GM12878 (cell line): ENCODE results near the gene IGIP. TPM values are rescaled to one million over a fixed set of nuclear protein-coding genes. Genes with fewer than 3 reads are reported as not detected.
A peak's percentile ranks its signal among the peaks of the same experiment; 100 is the strongest.

Source experiments
- ATF7 ChIP-seq: fragments of 450-650 bp; IDR thresholded peaks from 2 replicates; pipeline ENCODE4 v1.6.1; 2016; ENCODE audit warnings: low read depth, mild to moderate bottlenecking
- BACH1 ChIP-seq: fragments of 450-650 bp; IDR thresholded peaks from 2 replicates; pipeline ENCODE4 v1.6.1; 2017; ENCODE audit warnings: mild to moderate bottlenecking, borderline replicate concordance
- HDAC6 ChIP-seq: fragments of 200-600 bp; sonication (generic); IDR thresholded peaks from one replicate; pipeline ENCODE4 v1.8.0; 2017; ENCODE audit warnings: antibody characterized with exemption; ENCODE audit not compliant: unreplicated experiment
- IKZF1 ChIP-seq: fragments of 450-650 bp; conservative IDR thresholded peaks from 2 replicates; pipeline ENCODE4 v1.6.1; 2017; ENCODE audit warnings: antibody characterized with exemption, mild to moderate bottlenecking
- MYB ChIP-seq: fragments of 150-350 bp; IDR thresholded peaks from 2 replicates; pipeline ENCODE4 v1.6.1; 2014; ENCODE audit warnings: mild to moderate bottlenecking, low read depth, low read length, borderline replicate concordance
- NFYA ChIP-seq: IDR thresholded peaks from 2 replicates; pipeline ENCODE4 v1.6.1; 2011; ENCODE audit warnings: low read depth, mild to moderate bottlenecking, low read length, improper control_type of control experiment, borderline replicate concordance
- NFYB ChIP-seq: IDR thresholded peaks from 2 replicates; pipeline ENCODE4 v1.6.1; 2011; ENCODE audit warnings: low read depth, mild to moderate bottlenecking, low read length, improper control_type of control experiment, moderate library complexity; ENCODE audit not compliant: insufficient read depth
- NR2F1 ChIP-seq: fragments of 450-650 bp; conservative IDR thresholded peaks from 2 replicates; pipeline ENCODE4 v1.6.1; 2017; ENCODE audit warnings: mild to moderate bottlenecking
- PAX8 ChIP-seq: fragments of 450-650 bp; IDR thresholded peaks from 2 replicates; pipeline ENCODE4 v1.6.1; 2017; ENCODE audit warnings: mild to moderate bottlenecking, moderate library complexity
- RAD21 ChIP-seq: IDR thresholded peaks from 2 replicates; pipeline ENCODE4 v1.6.1; 2011; ENCODE audit warnings: mild to moderate bottlenecking, low read depth, low read length, moderate library complexity; ENCODE audit not compliant: insufficient read depth
- RAD51 ChIP-seq: fragments of 450-650 bp; IDR thresholded peaks from 2 replicates; pipeline ENCODE4 v1.6.1; 2016; ENCODE audit warnings: moderate library complexity, mild to moderate bottlenecking, inconsistent platforms
- RBBP5 ChIP-seq: fragments of 200-600 bp; sonication (generic); conservative IDR thresholded peaks from 2 replicates; pipeline ENCODE4 v1.6.1; 2016
- RELA ChIP-seq: fragments of 450-650 bp; IDR thresholded peaks from 2 replicates; pipeline ENCODE4 v1.8.0; 2014; ENCODE audit warnings: borderline replicate concordance; ENCODE audit not compliant: partially characterized antibody
- SMARCA5 ChIP-seq: fragments of 450-650 bp; IDR thresholded peaks from 2 replicates; pipeline ENCODE4 v1.6.1; 2017; ENCODE audit warnings: mild to moderate bottlenecking
- SREBF2 ChIP-seq: IDR thresholded peaks from 2 replicates; pipeline ENCODE4 v1.6.1; 2012; ENCODE audit warnings: mild to moderate bottlenecking, low read length
- ZBED1 ChIP-seq: IDR thresholded peaks from 2 replicates; pipeline ENCODE4 v1.6.1; 2016; ENCODE audit warnings: borderline replicate concordance
- ZNF207 ChIP-seq: fragments of 450-650 bp; IDR thresholded peaks from 2 replicates; pipeline ENCODE4 v1.6.1; 2014; ENCODE audit warnings: antibody characterized with exemption, mild to moderate bottlenecking, borderline replicate concordance
- ZNF384 ChIP-seq: IDR thresholded peaks from 2 replicates; pipeline ENCODE4 v1.6.1; 2012; ENCODE audit warnings: low read depth, mild to moderate bottlenecking, low read length, improper control_type of control experiment, borderline replicate concordance
- ZSCAN29 ChIP-seq: fragments of 450-650 bp; IDR thresholded peaks from 2 replicates; pipeline ENCODE4 v1.6.1; 2017; ENCODE audit warnings: mild to moderate bottlenecking, moderate library complexity
- polyA plus RNA-seq, 11 experiments: library from polyadenylated mRNA; depleted of rRNA in 4 of 11; unstranded in 6 of 11; stranded (reverse) in 5 of 11; fragments of >200 nt; fragmentation: Nextera tagmentation in 4 of 11; fragmentation: Illumina TruSeq in 1 of 11; extraction: Ambion mirVana in 4 of 11; extraction: Trizol in 1 of 11; gene quantifications; 1 replicate in 1 of 11; 2 replicates in 10 of 11; pipeline versions ENCODE4 v1.2.1 to v1.2.3, GENCODE V29; 2011 to 2016; ENCODE audit warnings: inconsistent platforms in 2 of 11, missing spikeins in 2 of 11, low read depth in 1 of 11
- total RNA-seq, 4 experiments: library from RNA; depleted of rRNA in 3 of 4; stranded (reverse); fragments of >200 nt in 3 of 4; fragmentation: Illumina TruSeq in 1 of 4; extraction: Trizol in 1 of 4; gene quantifications; 2 replicates each; pipeline versions ENCODE4 v1.2.1 to v1.2.3, GENCODE V29; 2013 to 2021
- TF ChIP-seq, protein P1 (sequence below): IDR thresholded peaks from 2 replicates; pipeline ENCODE4 v1.6.1; 2011; ENCODE audit warnings: mild to moderate bottlenecking, low read depth, low read length, moderate library complexity; ENCODE audit not compliant: insufficient replicate concordance
- TF ChIP-seq, protein P2 (sequence below): fragments of 450-650 bp; IDR thresholded peaks from 2 replicates; pipeline ENCODE4 v1.6.1; 2017; ENCODE audit warnings: low read depth, mild to moderate bottlenecking, moderate library complexity
- TF ChIP-seq, protein P3 (sequence below): fragments of 450-650 bp; IDR thresholded peaks from 2 replicates; pipeline ENCODE4 v1.6.1; 2016; ENCODE audit warnings: mild to moderate bottlenecking
- TF ChIP-seq, protein P4 (sequence below): fragments of 450-650 bp; formaldehyde crosslinking; IDR thresholded peaks from 2 replicates; pipeline ENCODE4 v1.4.0; 2020; ENCODE audit warnings: mild to moderate bottlenecking, moderate library complexity

IGIP gene
- total and polyA plus RNA-seq, 10 of the 15 experiments (the other 5 are each of a cell fraction or from before 2014, with no cell fraction given): 0.58 to 3.3 (median 1.9) TPM

DNA sequence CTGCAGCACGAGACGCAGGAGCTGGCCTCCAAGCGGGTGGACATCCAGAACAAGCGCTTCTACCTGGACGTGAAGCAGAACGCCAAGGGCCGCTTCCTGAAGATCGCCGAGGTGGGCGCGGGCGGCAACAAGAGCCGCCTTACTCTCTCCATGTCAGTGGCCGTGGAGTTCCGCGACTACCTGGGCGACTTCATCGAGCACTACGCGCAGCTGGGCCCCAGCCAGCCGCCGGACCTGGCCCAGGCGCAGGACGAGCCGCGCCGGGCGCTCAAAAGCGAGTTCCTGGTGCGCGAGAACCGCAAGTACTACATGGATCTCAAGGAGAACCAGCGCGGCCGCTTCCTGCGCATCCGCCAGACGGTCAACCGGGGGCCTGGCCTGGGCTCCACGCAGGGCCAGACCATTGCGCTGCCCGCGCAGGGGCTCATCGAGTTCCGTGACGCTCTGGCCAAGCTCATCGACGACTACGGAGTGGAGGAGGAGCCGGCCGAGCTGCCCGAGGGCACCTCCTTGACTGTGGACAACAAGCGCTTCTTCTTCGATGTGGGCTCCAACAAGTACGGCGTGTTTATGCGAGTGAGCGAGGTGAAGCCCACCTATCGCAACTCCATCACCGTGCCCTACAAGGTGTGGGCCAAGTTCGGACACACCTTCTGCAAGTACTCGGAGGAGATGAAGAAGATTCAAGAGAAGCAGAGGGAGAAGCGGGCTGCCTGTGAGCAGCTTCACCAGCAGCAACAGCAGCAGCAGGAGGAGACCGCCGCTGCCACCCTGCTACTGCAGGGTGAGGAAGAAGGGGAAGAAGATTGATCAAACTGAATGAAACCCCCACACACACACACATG, 11.2 kb upstream of the IGIP start (continued):
- TF ChIP-seq RAD21 (no peak), ATF7 (peak; percentile 85), ZSCAN29 (no peak), NFYB (no peak), PAX8 (no peak), NFYA (no peak), SMARCA5 (no peak), NR2F1 (0 out of 2 replicates have a peak, but pooled peaks have one; percentile 8), HDAC6 (no peak), RBBP5 (no peak), ZNF207 (peak; percentile 72; the same call in 1 of the 2 replicates), RAD51 (no peak), IKZF1 (peak; percentile 61), BACH1 (0 out of 2 replicates have a peak, but pooled peaks have one; percentile 20), ZBED1 (no peak), MYB (no peak), SREBF2 (no peak), ZNF384 (no peak), RELA (no peak)
- TF ChIP-seq, protein P1, sequence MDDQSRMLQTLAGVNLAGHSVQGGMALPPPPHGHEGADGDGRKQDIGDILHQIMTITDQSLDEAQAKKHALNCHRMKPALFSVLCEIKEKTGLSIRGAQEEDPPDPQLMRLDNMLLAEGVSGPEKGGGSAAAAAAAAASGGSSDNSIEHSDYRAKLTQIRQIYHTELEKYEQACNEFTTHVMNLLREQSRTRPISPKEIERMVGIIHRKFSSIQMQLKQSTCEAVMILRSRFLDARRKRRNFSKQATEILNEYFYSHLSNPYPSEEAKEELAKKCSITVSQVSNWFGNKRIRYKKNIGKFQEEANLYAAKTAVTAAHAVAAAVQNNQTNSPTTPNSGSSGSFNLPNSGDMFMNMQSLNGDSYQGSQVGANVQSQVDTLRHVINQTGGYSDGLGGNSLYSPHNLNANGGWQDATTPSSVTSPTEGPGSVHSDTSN: no peak
- TF ChIP-seq, protein P2, sequence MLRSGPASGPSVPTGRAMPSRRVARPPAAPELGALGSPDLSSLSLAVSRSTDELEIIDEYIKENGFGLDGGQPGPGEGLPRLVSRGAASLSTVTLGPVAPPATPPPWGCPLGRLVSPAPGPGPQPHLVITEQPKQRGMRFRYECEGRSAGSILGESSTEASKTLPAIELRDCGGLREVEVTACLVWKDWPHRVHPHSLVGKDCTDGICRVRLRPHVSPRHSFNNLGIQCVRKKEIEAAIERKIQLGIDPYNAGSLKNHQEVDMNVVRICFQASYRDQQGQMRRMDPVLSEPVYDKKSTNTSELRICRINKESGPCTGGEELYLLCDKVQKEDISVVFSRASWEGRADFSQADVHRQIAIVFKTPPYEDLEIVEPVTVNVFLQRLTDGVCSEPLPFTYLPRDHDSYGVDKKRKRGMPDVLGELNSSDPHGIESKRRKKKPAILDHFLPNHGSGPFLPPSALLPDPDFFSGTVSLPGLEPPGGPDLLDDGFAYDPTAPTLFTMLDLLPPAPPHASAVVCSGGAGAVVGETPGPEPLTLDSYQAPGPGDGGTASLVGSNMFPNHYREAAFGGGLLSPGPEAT: peak; percentile 32; the same call in 1 of the 2 replicates
- TF ChIP-seq, protein P3, sequence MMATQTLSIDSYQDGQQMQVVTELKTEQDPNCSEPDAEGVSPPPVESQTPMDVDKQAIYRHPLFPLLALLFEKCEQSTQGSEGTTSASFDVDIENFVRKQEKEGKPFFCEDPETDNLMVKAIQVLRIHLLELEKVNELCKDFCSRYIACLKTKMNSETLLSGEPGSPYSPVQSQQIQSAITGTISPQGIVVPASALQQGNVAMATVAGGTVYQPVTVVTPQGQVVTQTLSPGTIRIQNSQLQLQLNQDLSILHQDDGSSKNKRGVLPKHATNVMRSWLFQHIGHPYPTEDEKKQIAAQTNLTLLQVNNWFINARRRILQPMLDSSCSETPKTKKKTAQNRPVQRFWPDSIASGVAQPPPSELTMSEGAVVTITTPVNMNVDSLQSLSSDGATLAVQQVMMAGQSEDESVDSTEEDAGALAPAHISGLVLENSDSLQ: 0 out of 2 replicates have a peak, but pooled peaks have one; percentile 6
- TF ChIP-seq, protein P4, sequence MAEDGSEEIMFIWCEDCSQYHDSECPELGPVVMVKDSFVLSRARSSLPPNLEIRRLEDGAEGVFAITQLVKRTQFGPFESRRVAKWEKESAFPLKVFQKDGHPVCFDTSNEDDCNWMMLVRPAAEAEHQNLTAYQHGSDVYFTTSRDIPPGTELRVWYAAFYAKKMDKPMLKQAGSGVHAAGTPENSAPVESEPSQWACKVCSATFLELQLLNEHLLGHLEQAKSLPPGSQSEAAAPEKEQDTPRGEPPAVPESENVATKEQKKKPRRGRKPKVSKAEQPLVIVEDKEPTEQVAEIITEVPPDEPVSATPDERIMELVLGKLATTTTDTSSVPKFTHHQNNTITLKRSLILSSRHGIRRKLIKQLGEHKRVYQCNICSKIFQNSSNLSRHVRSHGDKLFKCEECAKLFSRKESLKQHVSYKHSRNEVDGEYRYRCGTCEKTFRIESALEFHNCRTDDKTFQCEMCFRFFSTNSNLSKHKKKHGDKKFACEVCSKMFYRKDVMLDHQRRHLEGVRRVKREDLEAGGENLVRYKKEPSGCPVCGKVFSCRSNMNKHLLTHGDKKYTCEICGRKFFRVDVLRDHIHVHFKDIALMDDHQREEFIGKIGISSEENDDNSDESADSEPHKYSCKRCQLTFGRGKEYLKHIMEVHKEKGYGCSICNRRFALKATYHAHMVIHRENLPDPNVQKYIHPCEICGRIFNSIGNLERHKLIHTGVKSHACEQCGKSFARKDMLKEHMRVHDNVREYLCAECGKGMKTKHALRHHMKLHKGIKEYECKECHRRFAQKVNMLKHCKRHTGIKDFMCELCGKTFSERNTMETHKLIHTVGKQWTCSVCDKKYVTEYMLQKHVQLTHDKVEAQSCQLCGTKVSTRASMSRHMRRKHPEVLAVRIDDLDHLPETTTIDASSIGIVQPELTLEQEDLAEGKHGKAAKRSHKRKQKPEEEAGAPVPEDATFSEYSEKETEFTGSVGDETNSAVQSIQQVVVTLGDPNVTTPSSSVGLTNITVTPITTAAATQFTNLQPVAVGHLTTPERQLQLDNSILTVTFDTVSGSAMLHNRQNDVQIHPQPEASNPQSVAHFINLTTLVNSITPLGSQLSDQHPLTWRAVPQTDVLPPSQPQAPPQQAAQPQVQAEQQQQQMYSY: no peak
